Astrocyte (in vitro differentiated cells and primary cell): ENCODE data around the gene PCK2.

Source experiments
- CTCF ChIP-seq: IDR thresholded peaks from 2 replicates; pipeline ENCODE4 v1.5.1; 2011; ENCODE audit warnings: low read depth, mild to moderate bottlenecking, inconsistent platforms, low read length, moderate library complexity; ENCODE audit not compliant: insufficient read depth
- EZH2 ChIP-seq: IDR thresholded peaks from 2 replicates; pipeline ENCODE4 v1.6.1; 2012; ENCODE audit warnings: mild to moderate bottlenecking, low read length, inconsistent platforms; ENCODE audit not compliant: insufficient read depth

GRCh38 chr14:24051789-24052655 is 42.1 kb upstream of the PCK2 start, which contains the start of gene CARMIL3:
- no peak for TF ChIP-seq EZH2
- no peak for TF ChIP-seq CTCF
